KMS-11 (cell line): ENCODE results near the gene PPBP.
A peak's percentile ranks its signal among the peaks of the same experiment; 100 is the strongest.

Experiments
- H2AFZ ChIP-seq: fragments of 200-600 bp; sonication (generic); 2 replicates; pipeline ENCODE4 v1.6.1; 2016; ENCODE audit warnings: antibody characterized with exemption, mixed run types, low read depth
- H3K27ac ChIP-seq: fragments of 200-600 bp; sonication (generic); 2 replicates; pipeline ENCODE4 v1.6.1; 2016; ENCODE audit warnings: mild to moderate bottlenecking, mixed run types
- H3K27me3 ChIP-seq: fragments of 200-600 bp; sonication (generic); 2 replicates; pipeline ENCODE4 v1.6.1; 2017; ENCODE audit warnings: mild to moderate bottlenecking, low read depth, mixed run types, moderate library complexity; ENCODE audit not compliant: insufficient read depth
- H3K36me3 ChIP-seq: fragments of 200-600 bp; sonication (generic); 2 replicates; pipeline ENCODE4 v1.6.1; 2017; ENCODE audit warnings: mild to moderate bottlenecking, mixed run types; ENCODE audit not compliant: insufficient read depth
- H3K4me1 ChIP-seq: fragments of 200-600 bp; sonication (generic); 2 replicates; pipeline ENCODE4 v1.6.1; 2016; ENCODE audit warnings: mild to moderate bottlenecking, low read depth, mixed run types; ENCODE audit not compliant: poor library complexity, severe bottlenecking
- H3K4me2 ChIP-seq: fragments of 200-600 bp; sonication (generic); 2 replicates; pipeline ENCODE4 v1.7.0; 2016; ENCODE audit warnings: mild to moderate bottlenecking, mixed run types
- H3K4me3 ChIP-seq: fragments of 200-600 bp; sonication (generic); IDR thresholded peaks from 2 replicates; pipeline ENCODE4 v1.6.1; 2017; ENCODE audit warnings: low read depth, low read length, mixed read lengths; ENCODE audit not compliant: insufficient read depth
- H3K79me2 ChIP-seq: fragments of 200-600 bp; sonication (generic); 2 replicates; pipeline ENCODE4 v1.6.1; 2016; ENCODE audit warnings: low read depth, mixed run types; ENCODE audit not compliant: insufficient read depth
- H3K9ac ChIP-seq: fragments of 200-600 bp; sonication (generic); 2 replicates; pipeline ENCODE4 v1.6.1; 2016; ENCODE audit warnings: mild to moderate bottlenecking, mixed run types
- H4K20me1 ChIP-seq: fragments of 200-600 bp; sonication (generic); 2 replicates; pipeline ENCODE4 v1.6.1; 2016; ENCODE audit warnings: mild to moderate bottlenecking, mixed run types; ENCODE audit not compliant: insufficient read depth
- CTCF ChIP-seq: fragments of 200-600 bp; sonication (generic); conservative IDR thresholded peaks from 2 replicates; pipeline ENCODE4 v1.6.1; 2017; ENCODE audit warnings: low read depth, mild to moderate bottlenecking, antibody characterized with exemption, low read length, moderate library complexity, mixed read lengths

Gene PPBP

GRCh38 chr4:73988061-73988460, at the start of gene PPBP:
TSS of gene PPBP (minus strand) at chr4:73988190. CDS start at chr4:73988103, 87 bp downstream.
- H3K79me2 ChIP-seq, result no peaks in the 10 kb centered on the region
- no peaks in the 10 kb centered on the region for H3K27me3 ChIP-seq
- no peak within 1 kb of the TSS for H2AFZ ChIP-seq
- no peak within 1 kb of the TSS for H3K4me2 ChIP-seq
- no peaks in the 10 kb centered on the region for H3K4me1 ChIP-seq
- TF ChIP-seq CTCF, result no peak
- no peaks in the 10 kb centered on the region for H4K20me1 ChIP-seq
- H3K27ac ChIP-seq, result no peak within 1 kb of the TSS
- no peaks in the 10 kb centered on the region for H3K36me3 ChIP-seq
- H3K9ac ChIP-seq, result no peak within 1 kb of the TSS
- H3K4me3 ChIP-seq, result no peak within 1 kb of the TSS

GRCh38 chr4:74037076-74037955, 49.3 kb upstream of the PPBP start:
- Histone ChIP-seq H2AFZ (peak overlapping the region; percentile 100; the same call in 1 of the 2 replicates), H3K27me3 (no peaks in the 10 kb centered on the region), H3K4me1 (peaks cover 6% of the 10 kb centered on the region), H3K4me3 (no peak overlapping the region), H3K79me2 (no peaks in the 10 kb centered on the region), H3K4me2 (peak overlapping the region; percentile 84; the same call in 1 of the 2 replicates), H4K20me1 (no peaks in the 10 kb centered on the region), H3K9ac (no peak overlapping the region), H3K36me3 (no peaks in the 10 kb centered on the region), H3K27ac (no peak overlapping the region)
- TF ChIP-seq CTCF, result no peak

- H3K4me1 ChIP-seq, result peaks cover 6% of the 10 kb centered on the region
- H3K79me2 ChIP-seq, result no peaks in the 10 kb centered on the region
- H3K27me3 ChIP-seq, result no peaks in the 10 kb centered on the region
- no peak for TF ChIP-seq CTCF
- H3K9ac ChIP-seq, result no peak overlapping the region
- no peak overlapping the region for H3K27ac ChIP-seq
- no peak overlapping the region for H3K4me3 ChIP-seq
- H3K36me3 ChIP-seq, result no peaks in the 10 kb centered on the region
- no peaks in the 10 kb centered on the region for H4K20me1 ChIP-seq
- H2AFZ ChIP-seq, result no peak overlapping the region
- H3K4me2 ChIP-seq, result no peak overlapping the region
These were observed 45.7 kb upstream of the PPBP start for GRCh38 chr4:74033739-74034138.

GRCh38 chr4:74032064-74032463, 44.1 kb upstream of the PPBP start:
- H3K4me1 ChIP-seq, result no peaks in the 10 kb centered on the region
- H3K4me3 ChIP-seq, result no peak overlapping the region
- H3K27me3 ChIP-seq, result no peaks in the 10 kb centered on the region
- H4K20me1 ChIP-seq, result no peaks in the 10 kb centered on the region
- H3K27ac ChIP-seq, result no peak overlapping the region
- H2AFZ ChIP-seq, result no peak overlapping the region
- no peak overlapping the region for H3K4me2 ChIP-seq
- no peaks in the 10 kb centered on the region for H3K79me2 ChIP-seq
- no peak for TF ChIP-seq CTCF
- H3K36me3 ChIP-seq, result no peaks in the 10 kb centered on the region
- H3K9ac ChIP-seq, result no peak overlapping the region
